HG03432 (cell line): ENCODE measurements around the gene GUCY1B1.
A peak's percentile ranks its signal among the peaks of the same experiment; 100 is the strongest.

ENCODE experiments used
- ATAC-seq: cut with Tn5 transposase; IDR thresholded peaks from one replicate; pipeline ENCODE4 v1.9.1; 2021; ENCODE audit warnings: mild to moderate bottlenecking, moderate library complexity; ENCODE audit not compliant: unreplicated experiment

GUCY1B1 gene

DNA sequence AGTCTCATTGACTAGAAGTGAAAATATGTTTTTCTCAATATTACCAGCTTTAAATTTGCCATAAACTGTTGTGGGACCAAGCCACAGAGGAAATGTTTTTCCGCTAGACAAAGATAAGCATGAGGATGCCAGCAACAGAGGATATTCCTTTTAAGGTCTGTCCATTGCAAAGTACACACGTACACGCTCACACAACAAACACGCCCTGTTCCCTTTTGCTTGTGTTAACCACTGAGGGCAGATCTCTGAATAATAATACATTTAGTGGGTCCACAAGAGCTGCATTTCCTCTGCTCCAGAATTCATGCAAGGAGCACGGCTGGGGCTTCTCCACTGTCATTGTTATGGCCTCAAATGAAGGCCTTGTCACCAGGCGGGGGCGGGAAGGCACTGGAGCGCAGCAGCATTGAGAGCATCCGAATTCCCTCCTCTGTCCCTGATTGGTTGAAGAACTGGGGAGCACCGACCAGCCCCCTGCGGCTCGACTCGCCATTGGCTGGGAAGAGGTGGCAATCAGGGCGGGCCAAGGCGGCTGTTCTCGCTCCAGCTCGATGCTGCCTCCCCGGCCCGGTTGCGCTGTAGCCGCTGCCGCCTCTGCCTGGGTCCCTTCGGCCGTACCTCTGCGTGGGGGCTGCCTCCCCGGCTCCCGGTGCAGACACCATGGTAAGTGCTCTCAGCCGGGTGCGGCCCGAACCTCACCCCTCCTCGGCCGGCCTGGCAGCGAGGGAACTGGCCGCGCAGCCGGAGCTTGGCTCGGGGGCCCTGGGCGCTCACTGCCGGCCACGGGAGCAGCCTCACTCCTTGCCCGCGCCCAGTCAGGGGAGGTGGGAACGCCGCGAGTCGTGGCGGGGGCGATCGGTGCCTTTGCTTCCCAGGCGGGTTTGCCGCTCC, at the start of gene GUCY1B1:
Gene GUCY1B1, plus strand, starts transcription at position 541 of the 891 bp plus-strand sequence. Its CDS starts 120 bp downstream, at position 661.
- ATAC-seq, result peak; percentile 97

DNA sequence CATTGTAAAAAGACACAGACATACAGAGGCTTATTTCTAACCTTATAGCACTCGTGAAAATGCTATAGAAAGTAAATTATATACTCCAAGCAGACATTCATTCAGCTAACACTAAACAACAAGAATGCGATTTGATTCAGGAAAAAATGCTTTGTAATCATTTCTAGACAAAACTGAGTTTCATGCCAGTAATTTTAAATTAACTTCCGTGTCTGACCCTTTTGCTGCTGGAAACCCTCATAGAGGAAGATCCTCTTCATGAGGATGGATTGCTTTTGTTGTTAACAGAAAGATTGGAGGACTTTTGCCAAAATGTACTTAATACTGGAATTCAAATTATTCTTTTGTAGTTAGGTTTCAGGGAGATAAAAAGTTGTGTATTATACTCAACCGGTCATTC, 48.9 kb upstream of the GUCY1B1 start:
- no peak for ATAC-seq

DNA sequence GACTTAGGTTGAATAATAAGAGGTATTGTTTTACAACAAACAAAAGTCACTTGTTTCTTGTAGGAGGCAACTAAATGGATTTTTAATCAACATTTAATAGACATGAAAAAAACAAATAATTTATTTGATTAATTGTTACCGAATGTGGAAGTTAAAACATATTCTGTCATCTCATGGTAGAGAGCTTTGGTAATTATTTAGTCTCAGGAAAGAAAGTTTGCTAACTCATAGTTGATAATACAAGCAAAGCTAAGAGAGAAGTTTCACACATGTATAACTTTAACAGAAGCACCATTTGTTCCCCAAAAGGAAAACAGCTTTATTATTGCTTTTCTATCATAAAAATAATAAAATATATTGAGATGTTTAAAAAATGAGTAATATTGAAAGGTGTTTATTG, 47.3 kb upstream of the GUCY1B1 start:
- ATAC-seq, result no peak

DNA sequence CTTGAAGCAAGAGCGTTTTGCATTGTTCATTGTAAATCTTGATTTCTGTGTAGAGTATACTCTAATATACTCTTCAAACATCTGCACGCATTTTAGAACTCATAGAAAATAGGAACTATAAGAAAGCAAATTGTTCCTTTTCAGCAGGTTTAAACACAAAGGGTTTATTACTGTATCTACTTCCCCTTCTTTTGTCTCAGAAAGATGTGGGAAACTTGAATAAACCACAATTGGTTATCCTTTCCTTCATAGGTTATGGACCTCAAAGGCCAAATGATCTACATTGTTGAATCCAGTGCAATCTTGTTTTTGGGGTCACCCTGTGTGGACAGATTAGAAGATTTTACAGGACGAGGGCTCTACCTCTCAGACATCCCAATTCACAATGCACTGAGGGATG, 46.0 kb upstream of the GUCY1B1 start:
- ATAC-seq, result no peak

DNA sequence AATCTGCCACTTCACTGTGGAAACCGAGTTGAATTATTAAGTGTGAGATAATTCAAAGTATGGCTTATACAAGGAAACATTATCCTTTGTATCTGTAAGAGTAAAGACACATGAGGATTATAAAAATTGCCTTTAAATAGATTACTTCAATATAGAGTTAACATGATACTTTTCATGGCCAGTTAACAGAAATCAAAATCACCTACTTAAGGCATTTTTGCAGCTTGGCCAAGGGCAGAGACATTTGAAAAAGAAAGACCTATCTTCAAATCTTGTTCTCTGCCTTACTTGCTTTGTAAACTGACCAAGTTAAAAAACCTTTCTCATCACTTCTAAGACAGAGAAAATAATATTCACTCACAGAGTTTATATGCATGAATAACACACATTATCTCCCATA, 44.9 kb upstream of the GUCY1B1 start:
- no peak for ATAC-seq

DNA sequence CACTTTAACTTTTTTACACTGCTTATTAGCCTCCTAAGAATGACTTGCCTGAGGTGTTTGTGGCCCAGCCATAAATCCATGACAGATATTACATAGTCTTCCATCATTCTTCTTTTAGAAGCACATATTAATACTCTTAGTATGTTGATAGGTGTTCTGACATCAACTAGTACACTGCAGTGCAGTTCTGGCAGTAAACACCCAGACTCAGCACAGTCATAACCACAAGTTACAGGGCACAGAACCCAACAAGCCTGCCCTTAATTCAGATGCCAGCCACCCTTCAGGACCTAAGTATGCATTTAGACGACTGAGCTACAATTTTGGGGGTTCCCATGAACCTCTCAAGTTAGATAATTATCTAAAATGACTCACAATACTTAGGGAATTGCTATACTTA, 36.5 kb upstream of the GUCY1B1 start:
- no peak for ATAC-seq

DNA sequence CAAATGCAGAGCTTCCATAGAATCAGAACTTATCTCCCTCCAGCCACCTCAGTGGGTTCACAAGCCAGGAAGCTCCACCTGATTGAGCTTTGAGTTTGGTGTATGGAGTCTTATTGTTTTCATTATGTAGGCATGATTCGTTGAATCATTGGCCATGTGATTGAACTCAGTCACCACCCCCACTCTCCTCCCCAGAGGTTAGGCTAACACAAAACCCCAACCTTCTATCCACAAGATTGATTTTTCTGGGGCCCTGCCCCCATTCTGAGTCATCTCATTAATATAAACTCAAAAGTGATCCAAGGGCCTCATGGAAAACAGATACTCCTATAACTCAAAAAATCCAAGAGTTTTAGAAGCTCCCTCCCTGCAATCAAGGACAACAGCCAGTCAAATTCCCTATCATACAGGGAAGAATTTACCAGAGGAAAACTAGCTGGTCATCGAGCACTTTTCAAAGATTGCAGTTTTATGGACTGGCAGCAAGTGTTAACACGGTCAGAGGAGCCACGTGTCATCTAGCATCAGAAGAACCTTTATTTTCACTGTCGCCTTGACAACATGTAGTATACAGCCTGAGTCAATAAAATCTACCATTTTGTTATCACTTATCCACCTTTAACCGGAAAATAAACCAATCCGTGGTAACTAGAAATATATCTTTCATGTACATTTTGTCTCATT, 35.9 kb upstream of the GUCY1B1 start:
- ATAC-seq, result no peak

DNA sequence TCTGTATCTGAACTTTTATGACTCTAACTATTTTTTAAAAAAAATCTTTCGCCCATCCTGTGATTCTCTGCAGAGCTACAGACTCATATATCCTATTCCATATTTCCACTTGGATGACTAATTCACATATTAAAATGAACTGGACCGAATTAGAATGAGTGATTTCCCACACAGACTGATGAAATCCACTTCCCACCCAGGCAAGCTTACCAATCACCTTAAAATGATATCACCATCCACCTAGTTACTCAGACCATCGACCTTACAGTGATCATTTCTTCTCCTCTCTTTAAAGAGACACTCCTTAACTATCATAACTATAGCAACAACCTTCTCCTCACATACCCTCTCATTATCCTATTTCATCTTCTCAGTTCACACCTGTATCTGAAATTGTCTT, 34.1 kb upstream of the GUCY1B1 start:
- no peak for ATAC-seq

DNA sequence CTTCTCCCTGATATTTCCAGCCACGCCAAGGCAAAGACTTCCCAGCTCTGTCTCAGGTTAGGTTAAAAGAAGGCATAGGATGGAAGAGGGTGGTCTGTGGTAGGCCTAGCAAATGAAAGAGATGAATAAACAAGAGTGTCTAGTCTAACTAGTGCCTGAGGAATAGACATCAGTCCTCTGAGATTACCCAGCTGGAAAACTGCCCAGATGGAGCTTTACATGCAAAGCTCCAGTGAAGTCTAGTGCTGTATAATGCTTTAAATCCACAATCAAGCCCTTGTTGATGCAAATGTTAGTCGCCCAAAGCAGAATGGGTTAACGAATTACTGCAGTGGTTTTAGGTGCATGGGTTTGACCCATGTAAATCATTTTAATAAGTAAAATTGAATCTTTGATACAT, 24.8 kb upstream of the GUCY1B1 start:
- ATAC-seq, result no peak

DNA sequence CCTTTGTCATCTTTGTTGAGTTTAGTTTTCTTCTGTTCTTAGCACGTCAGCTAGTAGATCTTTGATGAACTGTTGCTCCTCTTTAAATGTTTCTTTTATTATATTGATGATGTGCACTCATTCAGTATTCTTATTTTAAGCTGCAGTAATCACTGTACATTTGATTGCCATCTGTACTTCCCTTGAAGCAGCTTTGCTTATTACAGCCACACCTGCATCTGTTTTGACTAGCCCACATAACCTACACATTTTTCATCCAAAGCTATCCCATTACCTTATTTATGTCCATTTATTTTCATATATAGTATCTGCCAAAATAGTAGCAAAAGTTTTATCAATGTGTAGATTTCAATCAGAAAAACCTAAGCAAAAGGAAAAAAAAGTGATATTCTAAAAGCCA, 23.9 kb upstream of the GUCY1B1 start:
- no peak for ATAC-seq

DNA sequence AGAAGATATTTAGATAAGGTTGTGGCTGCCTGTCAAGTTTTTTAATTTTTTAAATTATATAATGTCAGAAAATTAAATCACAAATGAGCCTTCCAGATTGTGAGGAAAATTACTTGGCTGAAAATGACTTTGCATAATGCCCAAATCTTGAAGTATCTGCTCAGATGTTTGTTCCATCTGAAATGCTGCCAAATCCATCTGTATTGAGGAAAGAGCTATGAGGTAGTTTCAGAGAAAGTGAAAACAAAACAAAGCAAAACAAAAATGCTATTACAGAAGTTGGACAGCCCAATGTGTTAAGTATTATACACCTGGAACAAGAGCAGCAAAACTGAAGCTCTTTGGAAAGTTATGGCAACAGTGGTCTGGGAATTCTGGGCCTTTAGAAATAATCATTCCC, 23.3 kb upstream of the GUCY1B1 start:
- ATAC-seq, result no peak

DNA sequence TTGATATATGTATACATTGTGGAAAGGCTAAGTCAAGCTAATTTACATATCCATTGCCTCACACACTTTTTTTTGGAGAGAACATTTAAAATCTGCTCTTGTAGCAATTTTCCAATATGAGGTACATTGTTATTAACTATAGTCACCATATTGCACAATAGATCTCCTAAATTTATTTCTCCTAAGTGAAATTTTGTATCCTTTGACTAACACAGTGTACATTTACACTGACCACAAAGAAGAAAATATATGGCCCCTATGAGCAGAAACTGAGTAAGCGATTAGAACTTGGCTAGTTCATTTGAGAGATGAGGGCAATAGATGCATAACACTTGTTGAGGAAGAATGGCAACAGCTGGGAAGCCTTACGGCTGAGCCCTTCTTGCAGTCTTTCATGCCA, 20.3 kb upstream of the GUCY1B1 start:
- no peak for ATAC-seq

DNA sequence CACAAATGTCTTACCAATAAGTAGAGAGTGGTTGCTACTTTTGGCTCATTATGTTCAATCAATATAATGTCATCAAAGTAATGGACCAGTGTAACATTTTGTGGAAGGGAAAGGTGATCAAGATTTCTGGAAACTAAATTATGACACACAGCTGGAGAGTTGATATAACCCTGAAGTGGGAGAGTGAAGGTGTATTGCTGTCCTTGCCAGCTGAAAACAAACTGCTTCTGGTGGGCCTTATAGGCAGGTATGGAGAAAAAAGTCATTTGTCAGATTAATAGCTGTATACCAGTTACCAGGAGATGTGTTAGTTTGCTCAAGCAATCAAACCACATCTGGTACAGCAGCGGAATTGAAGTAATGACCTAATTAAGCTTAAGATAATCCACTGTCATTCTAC, 17.3 kb upstream of the GUCY1B1 start:
- no peak for ATAC-seq

DNA sequence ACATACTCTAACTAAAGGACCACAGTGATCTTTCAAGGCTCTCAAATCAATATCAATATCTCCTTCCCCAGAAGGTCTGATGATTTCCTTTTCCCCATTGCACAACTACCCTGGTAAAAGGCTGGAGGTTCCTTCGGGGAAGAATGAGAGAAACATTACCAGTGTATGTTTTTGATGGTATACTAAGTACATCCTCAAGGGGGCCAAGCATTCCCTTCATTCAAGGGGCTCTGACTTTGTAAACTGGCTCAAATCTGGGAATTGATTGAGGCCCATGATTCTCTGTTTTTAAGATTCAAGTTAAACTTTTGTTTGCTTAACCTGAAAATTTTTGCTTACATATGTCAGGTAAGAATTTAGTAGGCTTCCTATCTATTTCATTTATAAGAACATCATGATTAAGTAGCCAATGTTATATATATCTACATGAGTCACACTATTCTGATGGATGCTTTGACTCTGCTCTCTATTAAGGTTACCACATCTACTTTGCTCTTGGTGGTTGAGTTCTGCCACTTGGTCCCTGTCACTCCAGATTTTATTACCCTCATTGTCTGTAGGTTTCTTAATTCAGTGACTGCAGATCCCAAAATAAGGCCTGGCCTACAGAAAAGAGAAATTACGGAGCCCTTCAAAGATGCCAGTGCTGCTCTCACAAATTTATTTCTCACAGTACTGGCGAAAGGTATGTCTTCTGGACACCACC, 16.4 kb upstream of the GUCY1B1 start:
- ATAC-seq, result no peak

DNA sequence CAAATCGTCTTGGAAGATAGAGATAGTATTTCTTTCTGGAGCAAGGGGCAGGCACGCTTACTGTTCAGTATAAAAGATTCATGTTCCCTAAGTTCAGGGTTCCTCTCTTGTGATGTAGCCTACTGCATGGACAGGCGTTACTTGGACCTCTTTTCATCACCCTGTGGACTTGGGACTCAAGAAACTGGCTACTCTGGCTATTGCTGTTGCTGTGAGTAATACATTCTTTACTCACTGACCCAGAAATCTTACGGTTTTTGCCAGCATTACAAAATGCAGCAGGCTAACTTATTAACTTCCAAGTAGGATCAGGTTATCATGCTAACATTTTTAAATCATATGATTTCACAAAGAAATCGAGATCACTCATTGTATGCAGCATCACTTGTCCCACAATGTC, 12.8 kb upstream of the GUCY1B1 start:
- no peak for ATAC-seq

DNA sequence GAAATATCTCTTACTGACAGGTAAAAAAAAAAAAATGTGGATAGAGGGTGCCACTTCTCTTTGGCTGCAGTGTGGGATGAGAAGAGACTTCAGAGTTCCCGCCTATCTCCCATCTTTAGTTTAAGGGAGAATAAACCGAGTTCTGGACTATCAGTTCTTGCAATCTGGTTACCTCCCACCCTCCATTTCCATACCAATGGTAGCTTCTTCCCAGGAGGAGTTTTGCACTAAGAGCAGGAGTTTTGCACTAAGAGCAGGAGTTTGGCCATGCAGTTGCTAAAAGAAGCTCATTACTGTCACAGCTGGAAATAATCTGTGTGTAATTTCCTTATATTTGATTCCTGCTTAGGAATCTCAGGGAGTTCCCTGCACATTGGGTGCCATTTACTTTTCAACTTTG, 10.8 kb upstream of the GUCY1B1 start:
- no peak for ATAC-seq

DNA sequence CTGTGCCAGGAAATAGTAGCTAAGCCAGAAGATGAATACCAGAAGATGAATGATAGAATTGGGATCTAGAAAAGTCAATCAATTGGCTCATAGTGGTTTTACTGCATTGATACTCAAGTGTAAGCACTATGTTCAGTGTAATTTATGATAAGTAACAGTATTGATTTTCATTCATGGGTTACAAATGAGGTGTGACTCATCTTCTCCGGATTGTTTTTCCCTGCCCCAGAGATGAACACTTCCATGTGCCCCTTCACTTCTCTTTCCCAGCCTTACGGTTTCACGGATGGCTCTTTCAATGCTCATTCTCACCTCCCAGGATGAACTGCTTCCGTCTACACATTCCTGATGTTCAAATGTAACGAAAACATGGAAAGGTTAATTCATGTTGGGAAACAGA, 9.8 kb upstream of the GUCY1B1 start:
- ATAC-seq, result no peak

DNA sequence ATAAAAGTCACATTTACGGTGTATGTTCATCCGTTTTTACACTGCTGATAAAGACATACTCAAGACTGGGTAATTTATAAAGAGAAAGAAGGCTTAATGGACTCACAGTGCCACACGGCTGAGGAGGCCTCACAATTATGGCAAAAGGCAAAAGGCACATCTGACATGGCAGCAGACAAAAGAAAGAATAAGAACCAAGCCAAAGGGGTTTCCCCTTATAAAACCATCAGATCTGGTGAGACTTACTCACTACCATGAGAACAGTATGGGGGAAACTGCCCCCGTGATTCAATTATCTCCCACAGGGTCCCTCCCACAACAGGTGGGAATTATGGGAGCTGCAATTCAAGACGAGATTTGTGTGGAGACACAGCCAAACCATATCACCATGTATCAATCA, 7.3 kb upstream of the GUCY1B1 start:
- ATAC-seq, result no peak

DNA sequence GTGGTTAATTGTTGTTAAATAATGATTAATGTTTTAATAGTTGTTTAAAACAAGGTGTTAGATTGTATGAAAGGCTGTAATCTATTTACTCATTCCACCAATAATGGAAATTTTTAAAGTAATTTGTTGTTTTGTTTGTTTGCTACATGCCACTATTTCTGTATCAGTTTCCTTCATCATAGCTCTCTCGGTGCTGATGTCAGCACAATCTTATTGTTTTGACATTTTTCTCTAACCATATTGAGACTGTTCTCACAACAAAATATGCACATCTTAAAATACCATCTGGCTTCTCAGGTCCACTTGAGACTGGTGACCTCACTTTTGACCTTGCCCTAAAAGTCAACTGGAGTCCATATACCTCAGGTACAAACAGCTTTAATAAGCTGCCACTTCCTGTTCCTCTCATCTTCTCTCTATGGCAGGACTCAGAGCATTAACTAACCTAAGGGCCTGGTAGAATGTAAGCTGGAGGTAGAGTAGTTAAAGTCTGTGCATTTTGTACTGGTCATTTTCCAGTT, 1.0 kb upstream of the GUCY1B1 start:
- ATAC-seq, result no peak

DNA sequence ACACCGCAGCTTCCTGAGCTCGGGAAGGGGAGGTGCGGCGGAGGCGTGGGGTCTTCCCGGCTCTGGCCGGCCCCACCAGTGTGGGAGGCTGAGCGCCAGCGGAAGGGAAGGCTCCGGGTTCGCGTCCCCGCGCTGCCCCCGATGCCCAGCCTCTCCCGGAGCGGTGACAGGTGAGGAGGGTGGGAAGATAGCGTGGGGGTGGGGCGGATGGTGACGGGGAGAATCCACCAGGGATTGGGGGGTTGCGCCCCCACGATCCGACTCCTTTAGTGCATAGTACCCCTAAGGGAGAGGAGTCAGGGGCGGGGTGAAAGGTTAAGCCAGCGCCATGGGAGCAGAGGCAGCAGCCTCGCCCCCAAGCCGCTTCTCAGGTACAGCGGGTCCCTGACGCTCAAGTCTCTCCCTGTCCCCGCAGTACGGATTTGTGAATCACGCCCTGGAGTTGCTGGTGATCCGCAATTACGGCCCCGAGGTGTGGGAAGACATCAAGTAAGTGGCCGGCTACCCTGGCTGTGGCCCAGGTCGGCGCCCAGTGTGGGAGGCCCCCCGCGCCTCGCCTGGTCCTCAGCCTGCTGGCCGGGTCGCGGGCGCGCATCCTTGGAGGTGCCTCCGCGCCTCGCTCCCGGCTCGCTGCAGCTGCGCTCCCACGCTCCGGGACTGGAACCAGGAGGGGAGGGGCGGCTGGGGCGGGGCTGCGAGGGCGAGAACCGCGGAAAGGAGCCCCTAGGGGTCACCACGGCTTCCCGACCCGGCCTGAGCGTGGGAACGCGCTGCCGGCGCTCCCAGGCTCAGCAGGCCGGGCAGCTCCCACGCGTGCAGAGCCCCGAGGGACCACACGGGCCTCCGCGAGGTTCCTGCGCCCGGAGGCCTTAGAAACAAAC, 791 bp downstream of the GUCY1B1 start:
- peak; percentile 31 for ATAC-seq

DNA sequence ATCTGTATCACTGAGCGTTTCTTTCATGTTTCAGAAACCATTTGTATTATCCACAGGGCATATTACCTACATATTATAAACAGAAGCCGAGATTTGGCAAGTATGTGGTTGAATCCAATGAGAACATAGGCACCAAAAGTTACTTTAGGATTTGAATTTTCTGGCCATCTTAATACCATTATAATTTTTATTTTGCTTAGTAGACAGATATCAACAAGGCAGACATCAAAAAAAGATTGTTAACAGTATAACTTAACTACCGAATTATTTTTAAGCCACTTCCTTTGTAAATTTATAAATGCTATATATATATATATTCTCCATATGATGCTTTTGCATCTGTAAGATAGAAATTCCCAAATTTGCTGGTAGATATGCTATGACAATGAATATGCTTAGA, 2.2 kb downstream of the GUCY1B1 start:
- ATAC-seq, result no peak
